G401.6 (cell line): Measurements from ENCODE around the gene NCBP2.
"Not testable (repeated sequence)": the region's sequence is repeated elsewhere in the genome, so short reads cannot be mapped to it uniquely, and the experiment has no call there.

Experiments
- FAIRE-seq: peaks from 2 replicates; lab custom pipeline; 2012; peaks lifted over from hg19 to GRCh38; lab: Jason Lieb, UNC

Gene NCBP2

GRCh38 chr3:196968233-196969133 lies 26.2 kb upstream of the NCBP2 start, which contains the start of gene PIGZ:
Gene PIGZ (minus strand): TSS chr3:196968833. CDS start chr3:196952031, 16,802 bp downstream.
- no peak for FAIRE-seq

- FAIRE-seq: no peak
These were observed 25.3 kb upstream of the NCBP2 start for GRCh38 chr3:196967412-196968232.

- no peak for FAIRE-seq
These were observed 24.4 kb upstream of the NCBP2 start for GRCh38 chr3:196966526-196967401.

- no peak for FAIRE-seq
These were observed 23.5 kb upstream of the NCBP2 start for GRCh38 chr3:196965804-196966173.

GRCh38 chr3:196965112-196965803 lies 22.9 kb upstream of the NCBP2 start:
- no peak for FAIRE-seq

- no peak for FAIRE-seq
These were observed 21.3 kb upstream of the NCBP2 start for GRCh38 chr3:196963631-196963953.

GRCh38 chr3:196962930-196963630 lies 20.8 kb upstream of the NCBP2 start:
- FAIRE-seq: no peak

- no peak for FAIRE-seq
These were observed 20.0 kb upstream of the NCBP2 start for GRCh38 chr3:196962108-196962929.

GRCh38 chr3:196954832-196955231 lies 12.5 kb upstream of the NCBP2 start:
- FAIRE-seq: no peak

GRCh38 chr3:196951371-196951770 lies 9.0 kb upstream of the NCBP2 start:
- FAIRE-seq: no peak

GRCh38 chr3:196949750-196950149 lies 7.4 kb upstream of the NCBP2 start:
- FAIRE-seq: no peak

- no peak for FAIRE-seq
These were observed 6.9 kb upstream of the NCBP2 start for GRCh38 chr3:196949285-196949619.

GRCh38 chr3:196948442-196949284 lies 6.3 kb upstream of the NCBP2 start:
- FAIRE-seq: no peak

- no peak for FAIRE-seq
These were observed 5.6 kb upstream of the NCBP2 start for GRCh38 chr3:196947860-196948441.

GRCh38 chr3:196947136-196947859 lies 5.0 kb upstream of the NCBP2 start:
- FAIRE-seq: no peak

- FAIRE-seq: not testable (repeated sequence)
These were observed 1.9 kb upstream of the NCBP2 start for GRCh38 chr3:196944037-196944790.

- FAIRE-seq: no peak
These were observed 568 bp upstream of the NCBP2 start for GRCh38 chr3:196942915-196943277.
